H7 (cell line): ENCODE measurements around the gene KRT33A. TPM values are rescaled to one million over a fixed set of nuclear protein-coding genes. Genes with fewer than 3 reads are reported as not detected.
A peak's percentile ranks its signal among the peaks of the same experiment; 100 is the strongest.

Source experiments
- DNase-seq: peaks from one replicate; pipeline ENCODE4 v3.0.0; 2012
- H3K27me3 ChIP-seq: 2 replicates; pipeline ENCODE4 v1.6.0; 2011; ENCODE audit warnings: mild to moderate bottlenecking, low read length; ENCODE audit not compliant: control insufficient read depth, insufficient read depth
- H3K36me3 ChIP-seq: replicated peaks from 2 replicates; pipeline ENCODE4 v1.5.1; 2011; ENCODE audit warnings: low read length; ENCODE audit not compliant: control insufficient read depth, insufficient read depth
- H3K4me3 ChIP-seq: 2 replicates; pipeline ENCODE4 v1.5.1; 2011; ENCODE audit warnings: low read depth, mild to moderate bottlenecking, control low read depth, low read length, moderate library complexity; ENCODE audit not compliant: insufficient read depth
- total RNA-seq: library from RNA; depleted of rRNA; stranded (reverse); fragments of >200 nt; shearing (Covaris generic); gene quantifications from 2 replicates; pipeline ENCODE4 v1.2.3, GENCODE V29; 2014

Gene KRT33A
- total RNA-seq, 1 experiment from 2014 or later, result not detected

DNA sequence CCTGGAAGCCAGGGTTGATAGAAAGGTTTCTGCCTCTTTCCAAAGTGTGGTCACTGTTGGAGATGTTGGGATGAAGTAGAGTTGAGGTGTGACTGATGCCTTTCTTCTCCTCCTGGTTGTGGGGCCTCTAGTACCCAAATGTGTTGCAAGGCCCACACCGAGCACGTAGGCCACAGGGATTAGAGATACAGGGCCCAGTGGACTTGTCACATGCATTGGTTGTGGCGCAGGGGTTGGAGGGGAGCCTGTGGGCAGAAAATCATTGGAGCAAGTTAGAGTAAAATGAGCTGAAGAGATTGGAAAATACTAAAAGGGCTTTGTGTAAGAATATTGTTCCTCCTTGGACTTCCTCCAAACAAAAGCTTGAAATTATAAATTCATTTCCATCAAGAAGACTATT is 4.6 kb downstream of the KRT33A start:
- DNase-seq, result no peak
- Histone ChIP-seq H3K27me3 (no peaks in the 10 kb centered on the region; the same call in 1 of the 2 replicates), H3K36me3 (no peaks in the 10 kb centered on the region), H3K4me3 (no peak overlapping the region)

DNA sequence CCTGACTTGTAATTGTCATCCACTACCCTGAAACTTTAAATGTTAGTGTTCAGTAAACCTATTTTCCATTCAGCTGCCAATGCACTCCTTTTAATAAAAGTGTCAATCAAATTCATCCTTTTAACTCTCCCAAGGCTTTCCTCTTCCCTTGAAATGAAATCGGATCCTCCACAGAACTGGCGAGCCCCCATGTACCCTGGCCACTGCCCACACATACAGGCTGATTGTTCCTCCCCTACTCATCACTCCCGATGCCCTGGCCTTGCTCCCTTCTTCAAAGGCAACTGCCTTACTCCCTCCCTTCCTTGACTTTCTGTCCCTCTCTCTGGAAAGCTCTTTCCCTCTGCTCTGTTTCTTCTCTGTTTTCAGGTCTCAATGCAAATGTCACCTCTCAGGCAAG is 7.6 kb downstream of the KRT33A start:
- H3K4me3 ChIP-seq, result no peak overlapping the region
- DNase-seq, result no peak
- H3K36me3 ChIP-seq, result no peaks in the 10 kb centered on the region
- no peaks in the 10 kb centered on the region for H3K27me3 ChIP-seq

DNA sequence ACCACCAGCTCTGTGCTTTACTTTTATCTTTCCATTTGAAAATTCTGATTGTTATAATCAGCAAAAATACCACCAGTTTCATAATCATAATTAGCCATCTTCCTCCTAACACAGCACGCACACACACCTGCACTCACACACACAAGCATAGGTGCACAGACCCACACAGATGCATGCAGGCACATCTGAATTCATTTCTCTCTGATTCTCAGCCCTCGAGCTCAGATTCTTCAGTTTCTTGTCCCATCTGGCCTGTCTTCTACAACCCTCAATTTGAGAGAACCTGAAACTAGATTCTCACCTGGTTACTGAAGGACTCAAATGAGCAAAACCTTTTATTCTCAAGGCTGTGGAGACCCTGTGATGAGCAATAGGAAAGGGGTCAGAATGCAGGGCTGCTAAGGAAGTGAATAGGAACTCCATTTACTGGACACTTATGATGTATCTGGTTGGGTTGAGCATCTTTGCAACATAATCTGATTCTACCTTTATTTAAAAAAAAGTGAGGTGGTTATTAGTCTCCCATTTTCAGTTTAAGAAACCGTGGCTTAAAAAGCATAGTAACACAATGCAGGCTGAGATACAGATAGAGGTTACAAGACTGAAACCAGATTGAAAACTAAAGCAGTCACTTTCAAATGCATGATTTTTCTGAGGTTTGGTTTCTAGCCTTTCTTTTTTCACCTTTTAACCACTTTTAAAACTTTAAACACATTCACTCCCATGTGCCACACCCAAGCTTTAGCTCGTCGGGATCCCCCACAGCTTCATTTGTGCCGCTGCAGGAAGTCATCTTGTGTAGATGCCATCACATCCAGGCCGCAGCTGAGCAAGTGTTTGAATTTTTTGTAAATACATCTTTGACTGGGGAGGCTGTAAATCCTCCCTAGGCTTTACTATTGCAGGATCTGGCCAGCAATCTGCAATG is 9.4 kb downstream of the KRT33A start:
- Histone ChIP-seq H3K36me3 (no peaks in the 10 kb centered on the region), H3K27me3 (no peaks in the 10 kb centered on the region), H3K4me3 (no peak overlapping the region)
- DNase-seq, result no peak

DNA sequence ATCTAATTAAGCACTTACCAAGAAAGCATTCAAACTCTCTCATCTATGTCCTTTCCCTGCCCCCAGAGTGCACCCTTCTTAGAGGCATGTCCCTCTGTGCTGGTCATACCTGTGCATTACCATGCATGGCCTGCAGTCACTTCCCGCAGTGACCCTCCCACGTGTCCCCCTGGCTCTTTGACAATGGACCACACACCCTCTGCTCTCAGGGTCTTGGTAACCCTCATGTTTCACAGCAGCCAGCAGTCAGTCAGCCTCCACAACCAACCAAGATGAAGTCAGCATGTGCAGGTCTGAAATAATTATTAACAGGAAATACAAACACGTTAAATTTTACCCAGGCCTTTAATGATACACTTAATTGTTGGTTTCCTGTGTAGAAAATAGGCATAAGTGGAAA is 10.1 kb downstream of the KRT33A start:
- no peak for DNase-seq
- Histone ChIP-seq H3K36me3 (no peaks in the 10 kb centered on the region), H3K27me3 (no peaks in the 10 kb centered on the region), H3K4me3 (no peak overlapping the region)

DNA sequence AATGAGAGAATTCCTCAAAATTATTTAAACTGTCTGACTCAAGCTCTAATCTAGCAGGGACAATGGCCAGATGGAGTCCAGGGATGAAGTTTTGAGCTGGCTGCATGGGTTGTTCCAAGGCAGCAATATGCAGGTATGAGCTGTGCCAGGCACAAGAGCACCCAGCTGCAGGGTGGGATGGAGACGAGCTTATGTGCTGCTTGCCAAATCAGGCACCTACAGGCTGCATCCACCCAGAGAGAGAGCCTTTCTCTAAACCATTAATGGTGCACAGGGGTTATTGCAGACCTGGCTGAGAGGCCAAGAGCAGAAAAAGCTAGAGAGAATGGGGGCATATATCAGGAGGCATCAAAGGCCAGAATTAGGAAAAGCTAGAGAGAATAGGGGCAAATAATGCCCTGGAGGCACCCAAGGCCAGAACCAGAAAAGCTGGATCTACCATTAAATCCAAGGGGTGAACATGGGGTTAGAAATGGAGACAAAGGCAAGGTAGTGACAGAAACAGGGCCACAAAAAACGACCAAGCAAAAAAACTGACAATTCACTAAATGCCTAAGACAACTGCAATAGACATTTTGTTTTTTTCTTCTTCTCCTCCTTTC is 11.0 kb downstream of the KRT33A start:
- H3K4me3 ChIP-seq, result no peak overlapping the region
- DNase-seq, result no peak
- no peaks in the 10 kb centered on the region for H3K27me3 ChIP-seq
- H3K36me3 ChIP-seq, result no peaks in the 10 kb centered on the region

DNA sequence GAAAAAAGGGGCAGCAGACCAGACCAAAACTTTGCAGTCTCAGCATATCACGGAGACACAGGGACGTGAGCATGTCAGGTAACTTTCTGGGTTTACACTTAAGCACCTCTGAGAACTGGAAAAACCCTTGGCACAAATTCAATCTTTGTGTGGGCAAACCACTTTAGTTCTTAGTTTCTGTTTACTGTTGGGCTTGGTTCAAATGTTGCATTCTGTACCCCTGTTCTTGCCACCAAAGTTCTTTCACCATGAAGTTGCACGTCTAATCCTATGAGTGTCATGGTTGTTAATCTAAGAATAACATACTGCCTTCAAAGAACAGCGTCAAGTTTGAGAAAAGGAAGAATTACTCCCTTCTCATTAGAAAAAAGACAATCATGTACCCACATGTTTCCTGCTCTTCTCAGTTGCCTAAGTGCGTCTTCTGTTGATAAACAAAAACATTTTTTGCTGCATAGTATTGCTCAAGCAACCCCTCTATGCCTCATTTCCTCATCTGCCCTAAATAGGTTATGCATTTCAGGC is 11.6 kb downstream of the KRT33A start:
- Histone ChIP-seq H3K27me3 (no peaks in the 10 kb centered on the region), H3K4me3 (no peak overlapping the region), H3K36me3 (no peaks in the 10 kb centered on the region)
- DNase-seq, result no peak

DNA sequence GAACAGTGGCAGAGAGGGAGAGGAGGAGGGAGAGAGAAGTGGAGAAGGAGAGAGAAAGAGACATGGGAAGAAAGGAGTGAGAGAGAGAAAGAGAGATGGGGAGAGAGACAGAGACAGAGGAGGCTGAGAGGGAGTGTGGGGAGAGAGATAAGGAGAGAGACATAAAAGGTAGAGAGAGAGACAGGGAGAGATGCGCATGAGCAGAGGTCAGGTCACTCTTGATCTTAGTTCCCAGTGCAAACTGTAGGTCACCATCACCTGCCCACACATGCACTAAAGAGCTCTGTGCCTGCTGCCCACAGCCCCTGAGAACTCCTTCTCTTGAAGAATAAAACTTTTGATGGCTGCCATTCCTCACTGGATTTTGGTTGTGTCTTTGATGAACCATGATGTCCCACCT is 14.9 kb downstream of the KRT33A start:
- no peaks in the 10 kb centered on the region for H3K27me3 ChIP-seq
- no peaks in the 10 kb centered on the region for H3K36me3 ChIP-seq
- no peak overlapping the region for H3K4me3 ChIP-seq
- no peak for DNase-seq

DNA sequence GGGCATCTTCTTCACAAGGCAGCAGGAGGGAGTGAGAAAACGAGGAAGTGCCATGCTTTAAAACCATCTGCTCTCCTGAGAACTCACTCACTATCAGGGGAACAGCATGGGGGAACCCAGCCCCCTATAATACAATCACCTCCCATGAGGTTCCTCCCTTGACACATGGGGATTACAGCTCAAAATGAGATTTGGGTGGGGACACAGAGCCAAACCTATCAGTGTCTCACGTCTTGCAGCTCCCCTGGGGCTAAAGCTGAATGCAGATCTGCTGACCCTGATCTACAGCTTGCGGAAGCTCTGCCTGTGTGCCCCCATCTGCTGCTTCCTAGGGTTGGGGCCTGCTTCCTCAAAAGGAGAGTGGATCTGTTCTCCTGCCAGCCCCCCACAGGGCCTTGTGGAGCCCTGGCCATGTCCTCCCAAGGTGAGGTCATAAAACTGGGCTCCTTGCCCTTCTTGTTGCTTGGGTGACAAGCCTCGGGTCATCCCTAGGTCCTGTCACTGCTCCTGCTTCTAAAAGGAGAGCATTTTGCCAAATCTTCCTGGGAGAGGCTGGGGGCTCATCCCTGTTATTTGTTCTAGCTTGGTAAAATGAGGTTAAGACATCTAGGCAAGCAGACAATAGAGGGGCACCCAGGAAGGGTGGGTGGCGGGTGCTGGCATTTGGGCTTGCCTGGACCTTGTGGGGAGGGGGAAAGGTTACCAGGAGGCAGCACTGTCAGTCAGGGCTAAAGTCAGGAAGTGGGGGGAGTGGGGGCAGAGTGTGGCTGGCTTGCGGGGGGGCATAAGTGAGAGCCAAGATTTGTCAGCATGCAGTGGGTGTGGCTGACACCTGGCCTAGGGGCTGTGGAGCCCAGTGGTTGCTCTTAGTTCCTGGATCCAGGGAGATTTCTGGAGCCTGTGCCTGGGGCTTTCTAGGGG is 16.0 kb downstream of the KRT33A start:
- Histone ChIP-seq H3K27me3 (no peaks in the 10 kb centered on the region), H3K4me3 (no peak overlapping the region), H3K36me3 (no peaks in the 10 kb centered on the region)
- DNase-seq, result no peak

DNA sequence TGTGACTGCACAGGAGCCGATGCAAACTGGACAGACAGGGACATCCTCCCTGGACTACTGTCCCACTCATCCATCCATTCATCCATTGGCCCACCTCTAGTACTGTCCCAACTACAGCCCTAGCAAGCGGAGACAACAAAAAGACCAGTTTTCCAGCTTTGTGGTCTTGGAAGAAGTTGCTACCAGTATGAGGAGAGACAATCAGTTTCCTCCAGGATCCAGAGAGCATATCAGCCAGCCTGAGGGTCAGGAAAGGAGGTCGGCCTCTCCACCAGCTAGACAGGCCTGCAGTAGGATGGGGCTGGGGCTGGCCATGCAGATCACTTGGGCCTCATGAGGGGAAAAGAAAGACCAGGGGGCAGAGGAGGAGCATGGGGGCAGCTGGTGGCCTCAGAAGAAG is 16.8 kb downstream of the KRT33A start:
- Histone ChIP-seq H3K27me3 (no peaks in the 10 kb centered on the region), H3K36me3 (no peaks in the 10 kb centered on the region), H3K4me3 (no peak overlapping the region)
- no peak for DNase-seq

DNA sequence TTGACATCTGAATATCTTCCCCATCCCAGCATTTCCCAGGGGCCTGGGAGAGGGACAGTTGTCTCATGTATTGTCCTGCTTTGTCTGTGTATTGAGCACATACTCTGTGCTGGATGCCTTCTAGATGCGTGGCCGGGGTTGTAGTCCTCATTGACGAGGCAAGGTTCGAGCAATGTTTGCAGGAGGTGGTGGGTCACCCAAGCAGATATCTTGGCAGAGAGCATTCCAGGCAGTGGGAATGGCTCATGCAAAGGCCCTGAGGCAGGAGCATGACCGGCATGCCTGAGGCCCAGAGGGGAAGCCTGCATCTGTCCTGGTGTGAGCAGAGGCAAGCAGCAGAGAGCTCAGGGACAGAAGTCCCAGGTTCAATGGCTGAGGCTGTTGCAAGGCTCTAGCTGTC is 17.5 kb downstream of the KRT33A start:
- no peak overlapping the region for H3K4me3 ChIP-seq
- no peak for DNase-seq
- H3K27me3 ChIP-seq, result no peaks in the 10 kb centered on the region
- no peaks in the 10 kb centered on the region for H3K36me3 ChIP-seq

DNA sequence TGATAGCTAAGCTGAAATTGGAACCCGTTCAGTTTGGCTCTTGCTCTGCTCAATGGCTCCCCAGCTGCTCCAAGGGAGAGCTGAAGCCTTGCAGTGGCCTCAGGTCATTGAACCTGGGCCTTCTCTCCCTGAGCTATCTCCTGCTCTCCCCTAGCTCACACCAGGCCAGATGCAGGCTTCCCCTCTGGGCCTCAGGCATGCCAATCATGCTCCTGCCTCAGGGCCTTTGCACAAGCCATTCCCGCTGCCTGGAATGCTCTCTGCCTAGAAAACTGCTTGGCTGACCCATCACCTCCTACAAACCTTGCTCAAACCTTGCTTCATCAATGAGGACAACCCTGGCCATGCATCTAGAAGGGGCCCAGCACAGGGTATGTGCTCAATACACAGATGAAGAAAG is 18.4 kb downstream of the KRT33A start:
- no peak overlapping the region for H3K4me3 ChIP-seq
- H3K27me3 ChIP-seq, result no peaks in the 10 kb centered on the region
- no peak for DNase-seq
- H3K36me3 ChIP-seq, result no peaks in the 10 kb centered on the region

DNA sequence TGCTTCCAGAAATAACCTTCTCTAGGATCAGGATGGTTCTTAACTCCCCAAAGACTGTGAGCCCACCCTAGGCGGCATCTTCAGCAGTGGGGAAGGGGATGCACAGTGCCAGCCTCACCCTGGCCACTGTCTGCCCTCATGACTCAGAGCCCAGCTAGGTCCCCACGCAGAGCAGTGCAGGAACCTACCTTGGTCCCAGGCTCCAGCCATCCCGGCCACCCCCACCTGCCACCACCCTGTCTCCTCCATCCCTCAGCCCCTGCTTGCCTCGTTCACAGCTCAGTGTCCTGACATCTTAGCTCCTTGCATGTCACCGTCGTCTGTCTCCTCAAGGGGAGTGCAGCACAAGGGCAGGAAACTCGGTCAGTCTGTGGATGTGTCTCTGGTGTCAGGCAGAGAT is 19.0 kb downstream of the KRT33A start:
- H3K4me3 ChIP-seq, result no peak overlapping the region
- no peaks in the 10 kb centered on the region for H3K36me3 ChIP-seq
- H3K27me3 ChIP-seq, result no peaks in the 10 kb centered on the region
- no peak for DNase-seq

DNA sequence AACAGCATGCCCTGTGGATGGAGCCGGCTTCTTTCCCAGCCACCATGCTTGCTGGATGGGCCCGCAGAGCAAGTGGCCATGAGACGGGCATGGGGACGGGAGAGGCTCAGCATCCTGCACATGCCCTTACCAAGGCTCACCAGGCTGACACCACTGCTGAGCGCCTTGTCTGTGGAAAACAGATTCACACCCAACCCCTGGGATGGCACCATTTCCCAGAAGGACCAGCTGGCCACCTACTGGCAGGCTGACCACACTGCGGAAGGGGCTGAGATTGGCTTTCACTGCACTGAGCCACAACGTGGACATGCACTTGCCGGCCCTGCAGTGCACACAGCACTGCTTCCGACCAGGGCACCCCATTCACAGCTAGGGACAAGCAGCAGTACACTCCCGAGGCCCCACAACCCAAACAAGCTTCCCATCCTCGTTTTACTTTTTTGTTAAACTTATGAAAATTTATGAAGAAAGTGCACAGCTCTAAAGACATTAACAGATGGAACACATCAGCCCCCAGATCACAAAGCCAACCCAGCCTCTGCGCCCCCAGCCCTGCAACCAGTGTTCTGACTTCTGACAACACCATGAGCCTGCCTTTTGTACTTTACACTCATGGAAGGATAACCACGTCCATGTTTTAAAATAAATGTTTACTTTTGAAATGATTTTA is 21.2 kb downstream of the KRT33A start:
- no peak overlapping the region for H3K4me3 ChIP-seq
- no peaks in the 10 kb centered on the region for H3K36me3 ChIP-seq
- no peaks in the 10 kb centered on the region for H3K27me3 ChIP-seq
- DNase-seq, result peak; percentile 80

DNA sequence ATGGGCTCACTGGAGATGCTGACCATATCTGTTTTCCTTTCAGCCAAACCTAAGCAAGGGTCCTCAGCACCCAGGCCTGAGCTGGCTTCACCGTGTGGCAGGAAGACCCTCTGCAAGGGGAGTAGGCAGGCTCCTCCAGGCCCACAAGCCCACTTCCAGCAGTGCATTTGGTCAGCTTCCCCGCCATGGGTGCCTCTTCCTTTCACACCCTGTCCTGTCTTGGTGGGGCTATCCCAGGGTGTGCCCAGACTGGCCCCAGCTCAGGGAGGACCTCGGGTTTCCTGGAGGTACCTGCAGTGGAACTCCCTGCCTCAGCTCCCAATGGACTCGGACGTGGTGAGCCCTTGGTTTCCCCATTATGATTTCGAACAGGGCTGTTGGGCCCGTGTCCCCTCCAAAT is 22.4 kb downstream of the KRT33A start:
- no peak for DNase-seq
- Histone ChIP-seq H3K4me3 (no peak overlapping the region), H3K36me3 (no peaks in the 10 kb centered on the region), H3K27me3 (no peaks in the 10 kb centered on the region)
